ENCODE results near the gene PTPRK.
"Not testable (repeated sequence)": the region's sequence is repeated elsewhere in the genome, so short reads cannot be mapped to it uniquely, and the experiment has no call there.

DNA sequence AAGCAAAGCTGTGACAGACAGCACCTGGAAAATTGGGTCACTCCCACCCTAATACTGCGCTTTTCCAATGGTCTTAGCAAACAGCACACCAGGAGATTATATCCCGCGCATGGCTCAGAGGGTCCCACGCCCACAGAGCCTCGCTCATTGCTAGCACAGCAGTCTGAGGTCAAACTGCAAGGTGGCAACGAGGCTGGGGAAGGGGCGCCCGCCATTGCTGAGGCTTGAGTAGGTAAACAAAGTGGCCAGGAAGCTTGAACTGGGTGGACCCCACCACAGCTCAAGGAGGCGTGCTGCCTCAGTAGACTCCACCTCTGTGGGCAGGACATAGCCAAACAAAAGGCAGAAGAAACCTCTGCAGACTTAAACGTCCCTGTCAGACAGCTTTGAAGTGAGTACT lies 594.0 kb downstream of the PTPRK start:
- not testable (repeated sequence) for TF ChIP-seq ZNF224 (CRISPR knock-in tag; IDR thresholded peaks at IDR 0.05); ELF1 (CRISPR knock-in tag; IDR thresholded peaks at IDR 0.05); ZNF616 (CRISPR knock-in tag; IDR thresholded peaks at IDR 0.05; ENCODE audit: low read depth); GTF2F1 (IDR thresholded peaks at IDR 0.05; ENCODE audit: low read length); HDAC1 (CRISPR knock-in tag; IDR thresholded peaks at IDR 0.05); ZNF468 (CRISPR knock-in tag; IDR thresholded peaks at IDR 0.05); YY1 (IDR thresholded peaks at IDR 0.05; ENCODE audit: insufficient read depth, insufficient replicate concordance, low read depth, low read length); RFX5 (IDR thresholded peaks at IDR 0.05; ENCODE audit: low read depth, low read length); NCOA1 (CRISPR knock-in tag; IDR thresholded peaks at IDR 0.05); ZNF510 (CRISPR knock-in tag; IDR thresholded peaks at IDR 0.05; ENCODE audit: low read depth); ZSCAN12 (CRISPR knock-in tag; IDR thresholded peaks at IDR 0.05); HMGXB4 (CRISPR knock-in tag; IDR thresholded peaks at IDR 0.05; ENCODE audit: borderline replicate concordance in 1 of 2, low read depth in 1 of 2); NFE2L1 (CRISPR knock-in tag; IDR thresholded peaks at IDR 0.05; ENCODE audit: borderline replicate concordance)
- TF ChIP-seq, protein P1, sequence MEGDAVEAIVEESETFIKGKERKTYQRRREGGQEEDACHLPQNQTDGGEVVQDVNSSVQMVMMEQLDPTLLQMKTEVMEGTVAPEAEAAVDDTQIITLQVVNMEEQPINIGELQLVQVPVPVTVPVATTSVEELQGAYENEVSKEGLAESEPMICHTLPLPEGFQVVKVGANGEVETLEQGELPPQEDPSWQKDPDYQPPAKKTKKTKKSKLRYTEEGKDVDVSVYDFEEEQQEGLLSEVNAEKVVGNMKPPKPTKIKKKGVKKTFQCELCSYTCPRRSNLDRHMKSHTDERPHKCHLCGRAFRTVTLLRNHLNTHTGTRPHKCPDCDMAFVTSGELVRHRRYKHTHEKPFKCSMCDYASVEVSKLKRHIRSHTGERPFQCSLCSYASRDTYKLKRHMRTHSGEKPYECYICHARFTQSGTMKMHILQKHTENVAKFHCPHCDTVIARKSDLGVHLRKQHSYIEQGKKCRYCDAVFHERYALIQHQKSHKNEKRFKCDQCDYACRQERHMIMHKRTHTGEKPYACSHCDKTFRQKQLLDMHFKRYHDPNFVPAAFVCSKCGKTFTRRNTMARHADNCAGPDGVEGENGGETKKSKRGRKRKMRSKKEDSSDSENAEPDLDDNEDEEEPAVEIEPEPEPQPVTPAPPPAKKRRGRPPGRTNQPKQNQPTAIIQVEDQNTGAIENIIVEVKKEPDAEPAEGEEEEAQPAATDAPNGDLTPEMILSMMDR (CRISPR knock-in tag; IDR thresholded peaks at IDR 0.05), result not testable (repeated sequence)

All from HepG2 (cell line).